ENCODE results near the gene TEX48.

Gene TEX48

GRCh38 chr9:114722937-114723620 is 41.1 kb upstream of the TEX48 start:
- H3K4me2 ChIP-seq (ENCODE audit: low read length) = no peak overlapping the region
- TF ChIP-seq CTCF (IDR thresholded peaks at IDR 0.05; ENCODE audit: low read length) (no peak), EZH2 (IDR thresholded peaks at IDR 0.05; ENCODE audit: borderline replicate concordance, low read length) (no peak)
- H3K27ac ChIP-seq (ENCODE audit: low read depth, low read length, poor library complexity, severe bottlenecking) = no peak overlapping the region

DNA sequence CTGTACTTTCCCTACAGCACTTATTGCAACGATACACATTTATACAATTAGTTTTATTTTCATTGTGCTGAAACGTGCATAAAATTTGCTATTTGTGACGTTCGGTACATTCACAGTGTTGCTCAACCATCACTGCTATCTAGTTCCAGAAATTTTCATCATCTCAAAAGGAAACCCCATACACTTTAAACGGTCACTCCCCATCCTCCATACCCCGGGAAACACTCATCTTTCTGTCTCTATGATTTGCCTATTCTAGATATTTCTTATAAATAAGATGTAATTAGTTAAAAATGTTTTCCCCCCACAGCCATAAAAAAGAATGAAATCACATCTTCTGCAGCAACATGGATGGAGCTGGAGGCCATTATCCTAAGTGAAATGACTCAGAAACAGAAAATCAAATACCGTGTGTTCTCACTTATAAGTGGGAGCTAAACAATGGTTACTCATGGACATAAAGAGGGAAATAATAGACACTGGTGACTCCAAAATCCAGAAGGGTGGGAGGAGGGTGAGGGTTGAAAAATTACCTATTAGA is 40.2 kb upstream of the TEX48 start:
- no peak for TF ChIP-seq EZH2 (IDR thresholded peaks at IDR 0.05; ENCODE audit: borderline replicate concordance, low read length)
- no peak for TF ChIP-seq CTCF (IDR thresholded peaks at IDR 0.05; ENCODE audit: low read length)
- H3K4me3 ChIP-seq (ENCODE audit: low read depth, low read length, poor library complexity, severe bottlenecking) = no peak overlapping the region
- H3K4me1 ChIP-seq (ENCODE audit: insufficient read depth, low read length, severe bottlenecking) = no peaks in the 10 kb centered on the region
- H3K27ac ChIP-seq (ENCODE audit: low read depth, low read length, poor library complexity, severe bottlenecking) = no peak overlapping the region
- no peaks in the 10 kb centered on the region for H3K79me2 ChIP-seq (ENCODE audit: insufficient read depth, low read length)
- H3K9ac ChIP-seq (ENCODE audit: low read length) = no peak overlapping the region
- H3K9me2 ChIP-seq (ENCODE audit: low read depth, low read length) = no peaks in the 10 kb centered on the region
- H3K4me2 ChIP-seq (ENCODE audit: low read length) = no peak overlapping the region
- no peaks in the 10 kb centered on the region for H3K36me3 ChIP-seq (ENCODE audit: insufficient read depth, low read length)
- no peaks in the 10 kb centered on the region for H3F3A ChIP-seq (ENCODE audit: insufficient read depth, low read length)
- H2AFZ ChIP-seq (ENCODE audit: low read length) = no peak overlapping the region
- peaks cover 26% of the 10 kb centered on the region for H3K27me3 ChIP-seq (ENCODE audit: insufficient read depth, low read length)
- no peaks in the 10 kb centered on the region for H3K9me3 ChIP-seq (ENCODE audit: low read length)
- no peaks in the 10 kb centered on the region for H4K20me1 ChIP-seq (ENCODE audit: insufficient read depth, low read length)

More at GRCh38 chr9:114722937-114723620, 41.1 kb upstream of the TEX48 start:
- Histone ChIP-seq H4K20me1 (ENCODE audit: insufficient read depth, low read length) (no peaks in the 10 kb centered on the region), H3F3A (ENCODE audit: insufficient read depth, low read length) (no peaks in the 10 kb centered on the region), H3K4me1 (ENCODE audit: insufficient read depth, low read length, severe bottlenecking) (no peaks in the 10 kb centered on the region), H3K79me2 (ENCODE audit: insufficient read depth, low read length) (no peaks in the 10 kb centered on the region), H3K9me3 (ENCODE audit: low read length) (no peaks in the 10 kb centered on the region), H3K4me3 (ENCODE audit: low read depth, low read length, poor library complexity, severe bottlenecking) (no peak overlapping the region), H3K9ac (ENCODE audit: low read length) (no peak overlapping the region), H3K36me3 (ENCODE audit: insufficient read depth, low read length) (no peaks in the 10 kb centered on the region), H3K9me2 (ENCODE audit: low read depth, low read length) (no peaks in the 10 kb centered on the region), H3K27me3 (ENCODE audit: insufficient read depth, low read length) (peaks cover 17% of the 10 kb centered on the region), H2AFZ (ENCODE audit: low read length) (no peak overlapping the region)

DNA sequence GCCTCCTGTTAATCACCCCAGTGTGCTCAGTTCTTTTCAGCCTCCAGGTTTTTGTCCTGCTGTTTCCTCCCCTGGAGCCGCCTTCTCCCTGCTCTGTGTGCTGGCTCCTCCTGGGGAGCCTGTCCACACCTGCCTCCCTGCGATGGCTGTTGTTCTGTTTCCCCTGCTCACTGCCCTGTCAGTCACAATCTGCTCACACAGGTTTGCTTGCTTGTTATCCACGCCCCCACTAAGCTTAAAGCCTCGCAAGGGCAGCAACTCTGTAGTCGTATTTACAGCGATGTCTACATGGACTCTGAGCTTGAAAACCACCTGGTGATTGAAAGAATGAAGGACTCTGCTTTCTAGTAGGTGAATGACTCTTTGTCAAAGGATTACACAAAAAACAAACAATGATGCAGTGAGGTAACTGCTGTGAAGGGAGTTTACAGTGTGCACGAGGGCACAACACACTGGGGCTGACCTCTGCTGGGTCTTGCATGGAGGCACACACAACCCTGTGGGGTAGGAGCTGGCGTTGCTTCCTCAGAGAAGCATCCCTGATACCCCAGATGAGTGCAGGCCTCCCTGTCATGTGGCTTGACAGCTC is 39.6 kb upstream of the TEX48 start:
- H3K9ac ChIP-seq (ENCODE audit: low read length) = no peak overlapping the region
- TF ChIP-seq CTCF (IDR thresholded peaks at IDR 0.05; ENCODE audit: low read length) = no peak
- TF ChIP-seq EZH2 (IDR thresholded peaks at IDR 0.05; ENCODE audit: borderline replicate concordance, low read length) = no peak
- H3K4me2 ChIP-seq (ENCODE audit: low read length) = no peak overlapping the region
- no peak overlapping the region for H3K4me3 ChIP-seq (ENCODE audit: low read depth, low read length, poor library complexity, severe bottlenecking)
- no peaks in the 10 kb centered on the region for H3F3A ChIP-seq (ENCODE audit: insufficient read depth, low read length)
- no peaks in the 10 kb centered on the region for H3K9me2 ChIP-seq (ENCODE audit: low read depth, low read length)
- no peaks in the 10 kb centered on the region for H3K79me2 ChIP-seq (ENCODE audit: insufficient read depth, low read length)
- H4K20me1 ChIP-seq (ENCODE audit: insufficient read depth, low read length) = no peaks in the 10 kb centered on the region
- H3K4me1 ChIP-seq (ENCODE audit: insufficient read depth, low read length, severe bottlenecking) = no peaks in the 10 kb centered on the region
- H3K27ac ChIP-seq (ENCODE audit: low read depth, low read length, poor library complexity, severe bottlenecking) = no peak overlapping the region
- H2AFZ ChIP-seq (ENCODE audit: low read length) = no peak overlapping the region
- H3K27me3 ChIP-seq (ENCODE audit: insufficient read depth, low read length) = peaks cover 26% of the 10 kb centered on the region
- H3K36me3 ChIP-seq (ENCODE audit: insufficient read depth, low read length) = no peaks in the 10 kb centered on the region
- H3K9me3 ChIP-seq (ENCODE audit: low read length) = no peaks in the 10 kb centered on the region

Measured in OCI-LY1 (cell line).